GM19193 (cell line): ENCODE data around the gene CALD1.

Experiments used
- POLR2A ChIP-seq: IDR thresholded peaks from 4 replicates; pipeline ENCODE4 v1.6.1; 2011; ENCODE audit not compliant: insufficient read depth, insufficient read length; ENCODE audit errors: extremely low read depth

The CALD1 gene

GRCh38 chr7:134957005-134957404, 177.6 kb downstream of the CALD1 start:
- no peak for TF ChIP-seq POLR2A

- no peak for TF ChIP-seq POLR2A
Measured at GRCh38 chr7:134959810-134960209, 180.4 kb downstream of the CALD1 start.

- no peak for TF ChIP-seq POLR2A
Measured at GRCh38 chr7:134962270-134962780, 182.9 kb downstream of the CALD1 start.

GRCh38 chr7:134963036-134963435, 183.6 kb downstream of the CALD1 start:
- TF ChIP-seq POLR2A = no peak

- TF ChIP-seq POLR2A = no peak
Measured at GRCh38 chr7:134966691-134967090, 187.3 kb downstream of the CALD1 start.

GRCh38 chr7:134968110-134968509, 188.7 kb downstream of the CALD1 start:
- TF ChIP-seq POLR2A = no peak

- no peak for TF ChIP-seq POLR2A
Measured at GRCh38 chr7:134985894-134986362, 206.5 kb downstream of the CALD1 start.

GRCh38 chr7:134986363-134987251, 207.2 kb downstream of the CALD1 start, which contains the start of gene AGBL3:
Gene AGBL3 (plus strand): TSS chr7:134986508. CDS start chr7:134987934, 1,426 bp downstream.
- TF ChIP-seq POLR2A = peak; percentile 77

- no peak for TF ChIP-seq POLR2A
Measured at GRCh38 chr7:134988161-134988560, 208.7 kb downstream of the CALD1 start.

GRCh38 chr7:134991469-134992339, 212.3 kb downstream of the CALD1 start:
- no peak for TF ChIP-seq POLR2A

GRCh38 chr7:134992626-134993179, 213.3 kb downstream of the CALD1 start:
- TF ChIP-seq POLR2A = peak; percentile 45

GRCh38 chr7:134993877-134994456, 214.5 kb downstream of the CALD1 start:
- TF ChIP-seq POLR2A = no peak

- peak; percentile 33 for TF ChIP-seq POLR2A
Measured at GRCh38 chr7:134995239-134996096, 216.0 kb downstream of the CALD1 start.
